CD4-positive, alpha-beta T cell treated with Interleukin-21 for 1 hour (primary cell): ENCODE results near the gene MTMR3.
"Not testable (repeated sequence)": the region's sequence is repeated elsewhere in the genome, so short reads cannot be mapped to it uniquely, and the experiment has no call there.

ENCODE experiments used
- DNase-seq: peaks from one replicate; pipeline ENCODE4 v3.0.0-alpha.2; 2020

The MTMR3 gene

GRCh38 chr22:30061094-30061493 is 178.1 kb downstream of the MTMR3 start:
- not testable (repeated sequence) for DNase-seq

GRCh38 chr22:30062259-30062658 is 179.3 kb downstream of the MTMR3 start:
- no peak for DNase-seq

GRCh38 chr22:30062950-30063349 is 180.0 kb downstream of the MTMR3 start:
- no peak for DNase-seq

GRCh38 chr22:30064172-30064571 is 181.2 kb downstream of the MTMR3 start:
- DNase-seq, result no peak

GRCh38 chr22:30073743-30074142 is 190.8 kb downstream of the MTMR3 start:
- no peak for DNase-seq

- no peak for DNase-seq
These were observed 191.2 kb downstream of the MTMR3 start for GRCh38 chr22:30074147-30074546.

- DNase-seq, result no peak
These were observed 192.0 kb downstream of the MTMR3 start for GRCh38 chr22:30074994-30075393.

GRCh38 chr22:30077279-30077880 is 194.4 kb downstream of the MTMR3 start:
- DNase-seq, result no peak

GRCh38 chr22:30078320-30079311 is 195.6 kb downstream of the MTMR3 start:
- DNase-seq, result peak; percentile 34

- DNase-seq, result no peak
These were observed 197.1 kb downstream of the MTMR3 start, which contains the start of gene HORMAD2 for GRCh38 chr22:30079952-30080533. Gene HORMAD2 (plus strand): TSS chr22:30080464. CDS start chr22:30093953, 13,489 bp downstream.
